A673 (cell line): Measurements from ENCODE around the gene PPIC. TPM values are rescaled to one million over a fixed set of nuclear protein-coding genes. Genes with fewer than 3 reads are reported as not detected.

Source experiments
- BruUV-seq: library from RNA; stranded (reverse); fragments of 400-500 nt; replicated peaks from 2 replicates; lab custom pipeline; 2021; lab: Mats Ljungman, UMichigan
- CTCF ChIA-PET: fragments of 300-600 bp; sonication (Branson Sonifier 250); formaldehyde crosslinking; loops from one replicate; lab custom pipeline; 2022; ENCODE audit warnings: antibody characterized with exemption; lab: Charles Lee
- POLR2A ChIA-PET: fragments of 300-600 bp; sonication (Branson Sonifier 250); formaldehyde crosslinking; loops from one replicate; lab custom pipeline; 2022; ENCODE audit warnings: antibody characterized with exemption; ENCODE audit not compliant: low non-redundant PET; lab: Charles Lee
- DNase-seq: peaks from one replicate; pipeline ENCODE4 v3.0.0-alpha.2; 2015; ENCODE audit warnings: low spot score
- H3K27ac ChIP-seq: fragments of 200-600 bp; sonication (generic); 2 replicates; pipeline ENCODE4 v1.5.1; 2016; ENCODE audit warnings: mixed run types, low read depth, mild to moderate bottlenecking, mixed read lengths, antibody characterized with exemption, low read length; ENCODE audit not compliant: poor library complexity, severe bottlenecking
- H3K27me3 ChIP-seq: fragments of 200-600 bp; sonication (generic); replicated peaks from 2 replicates; pipeline ENCODE4 v1.6.1; 2017; ENCODE audit warnings: mixed run types, low read depth, mild to moderate bottlenecking, mixed read lengths, antibody characterized with exemption, low read length; ENCODE audit not compliant: insufficient read depth, poor library complexity
- H3K36me3 ChIP-seq: fragments of 200-600 bp; sonication (generic); 2 replicates; pipeline ENCODE4 v1.6.1; 2016; ENCODE audit warnings: mixed run types, mild to moderate bottlenecking, mixed read lengths, antibody characterized with exemption, low read length; ENCODE audit not compliant: insufficient read depth, poor library complexity, severe bottlenecking
- H3K4me1 ChIP-seq: fragments of 200-600 bp; sonication (generic); 2 replicates; pipeline ENCODE4 v1.6.1; 2017; ENCODE audit warnings: mixed run types, mild to moderate bottlenecking, mixed read lengths, antibody characterized with exemption, low read length; ENCODE audit not compliant: insufficient read depth, poor library complexity, severe bottlenecking
- H3K4me3 ChIP-seq: fragments of 200-600 bp; sonication (generic); 2 replicates; pipeline ENCODE4 v1.5.1; 2016; ENCODE audit warnings: low read depth, mixed run types, mild to moderate bottlenecking, mixed read lengths, low read length; ENCODE audit not compliant: poor library complexity, severe bottlenecking
- H3K9me3 ChIP-seq: fragments of 200-600 bp; sonication (generic); 2 replicates; pipeline ENCODE4 v1.6.1; 2016; ENCODE audit warnings: mixed run types, low read depth, mild to moderate bottlenecking, mixed read lengths, antibody characterized with exemption, low read length; ENCODE audit not compliant: poor library complexity, severe bottlenecking
- EZH2 ChIP-seq: fragments of 200-600 bp; sonication (generic); IDR thresholded peaks from 2 replicates; pipeline ENCODE4 v1.6.1; 2017; ENCODE audit warnings: borderline replicate concordance, low read depth, mild to moderate bottlenecking, mixed read lengths, antibody characterized with exemption, low read length; ENCODE audit not compliant: poor library complexity, severe bottlenecking
- intact Hi-C: fragments of 100-400 bp; cut with micrococcal nuclease; formaldehyde crosslinking; loops from one replicate; pipeline ENCODE4 v1.10.0; 2022; ENCODE audit not compliant: unreplicated experiment
- total RNA-seq: library from RNA; stranded (reverse); gene quantifications from 2 replicates; pipeline ENCODE4 v1.2.3, GENCODE V29; 2021
- TF ChIP-seq, protein P1 (sequence below): fragments of 300-800, 200-600 bp; sonication (generic); conservative IDR thresholded peaks from 2 replicates; pipeline ENCODE4 v1.5.1; 2017; ENCODE audit warnings: low read depth, mild to moderate bottlenecking, antibody characterized with exemption, low read length, moderate library complexity, mixed read lengths

The PPIC gene
- total RNA-seq, 1 experiment from 2014 or later: not detected

DNA sequence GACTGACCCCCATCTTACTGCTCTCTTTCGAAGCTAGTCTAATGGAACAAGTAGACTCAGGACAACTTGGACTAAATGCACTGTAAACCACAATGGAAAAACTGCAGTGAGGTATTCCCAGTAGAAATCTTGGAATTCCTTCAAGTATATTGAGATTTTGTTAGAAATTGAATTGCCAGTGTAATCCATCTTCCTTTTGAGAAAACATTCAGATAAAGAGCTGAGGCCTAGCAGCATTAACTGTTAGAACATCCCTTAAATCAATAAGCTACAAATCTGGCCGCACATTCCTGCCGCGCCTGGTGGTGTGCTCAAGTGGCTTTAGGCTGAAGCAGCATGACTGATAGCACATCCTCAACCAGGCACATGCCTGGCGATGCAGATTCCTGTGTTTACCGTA, 29.3 kb downstream of the PPIC start:
- POLR2A ChIA-PET: interaction anchor here (0.5 kb wide), 1 partner anchor 303 kb away, joined by 3 read pairs; no protein-coding TSS in a partner anchor
- no peaks in the 10 kb centered on the region for H3K4me1 ChIP-seq
- no peaks in the 10 kb centered on the region for H3K9me3 ChIP-seq
- no peak for DNase-seq
- intact Hi-C loops: no loop called here
- TF ChIP-seq EZH2: no peak
- TF ChIP-seq, protein P1, sequence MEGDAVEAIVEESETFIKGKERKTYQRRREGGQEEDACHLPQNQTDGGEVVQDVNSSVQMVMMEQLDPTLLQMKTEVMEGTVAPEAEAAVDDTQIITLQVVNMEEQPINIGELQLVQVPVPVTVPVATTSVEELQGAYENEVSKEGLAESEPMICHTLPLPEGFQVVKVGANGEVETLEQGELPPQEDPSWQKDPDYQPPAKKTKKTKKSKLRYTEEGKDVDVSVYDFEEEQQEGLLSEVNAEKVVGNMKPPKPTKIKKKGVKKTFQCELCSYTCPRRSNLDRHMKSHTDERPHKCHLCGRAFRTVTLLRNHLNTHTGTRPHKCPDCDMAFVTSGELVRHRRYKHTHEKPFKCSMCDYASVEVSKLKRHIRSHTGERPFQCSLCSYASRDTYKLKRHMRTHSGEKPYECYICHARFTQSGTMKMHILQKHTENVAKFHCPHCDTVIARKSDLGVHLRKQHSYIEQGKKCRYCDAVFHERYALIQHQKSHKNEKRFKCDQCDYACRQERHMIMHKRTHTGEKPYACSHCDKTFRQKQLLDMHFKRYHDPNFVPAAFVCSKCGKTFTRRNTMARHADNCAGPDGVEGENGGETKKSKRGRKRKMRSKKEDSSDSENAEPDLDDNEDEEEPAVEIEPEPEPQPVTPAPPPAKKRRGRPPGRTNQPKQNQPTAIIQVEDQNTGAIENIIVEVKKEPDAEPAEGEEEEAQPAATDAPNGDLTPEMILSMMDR: no peak
- no peak overlapping the region for H3K27ac ChIP-seq
- no peak overlapping the region for H3K4me3 ChIP-seq
- CTCF ChIA-PET: no interaction called here
- no TSS peak for BruUV-seq
- H3K36me3 ChIP-seq: no peaks in the 10 kb centered on the region
- H3K27me3 ChIP-seq: no peaks in the 10 kb centered on the region

DNA sequence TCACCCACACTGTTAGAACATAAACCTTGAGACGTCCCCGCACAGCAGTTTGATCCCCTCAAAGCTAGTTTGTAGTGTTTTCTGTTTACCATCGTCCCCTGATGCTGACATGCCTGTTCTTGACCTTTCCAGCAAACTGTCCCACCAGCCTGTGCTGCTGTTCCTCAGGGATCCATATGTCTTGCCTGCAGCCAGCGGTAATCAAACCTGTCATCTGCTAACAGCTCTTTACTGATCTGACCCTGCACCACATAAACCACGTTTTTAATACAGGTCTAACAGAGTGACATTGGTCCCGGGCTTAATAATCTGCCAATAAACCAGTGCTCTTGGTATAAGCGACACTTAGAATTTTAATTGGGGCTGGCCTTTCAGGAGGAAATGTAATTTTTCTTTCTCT, 34.7 kb downstream of the PPIC start:
- BruUV-seq: no TSS peak
- no peak overlapping the region for H3K4me3 ChIP-seq
- H3K9me3 ChIP-seq: no peaks in the 10 kb centered on the region
- POLR2A ChIA-PET: no interaction called here
- no peak overlapping the region for H3K27ac ChIP-seq
- H3K4me1 ChIP-seq: peaks cover 7% of the 10 kb centered on the region
- no peaks in the 10 kb centered on the region for H3K27me3 ChIP-seq
- TF ChIP-seq, protein P1: no peak
- no peak for TF ChIP-seq EZH2
- DNase-seq: no peak
- no peaks in the 10 kb centered on the region for H3K36me3 ChIP-seq
- intact Hi-C loops: no loop called here
- CTCF ChIA-PET: no interaction called here

DNA sequence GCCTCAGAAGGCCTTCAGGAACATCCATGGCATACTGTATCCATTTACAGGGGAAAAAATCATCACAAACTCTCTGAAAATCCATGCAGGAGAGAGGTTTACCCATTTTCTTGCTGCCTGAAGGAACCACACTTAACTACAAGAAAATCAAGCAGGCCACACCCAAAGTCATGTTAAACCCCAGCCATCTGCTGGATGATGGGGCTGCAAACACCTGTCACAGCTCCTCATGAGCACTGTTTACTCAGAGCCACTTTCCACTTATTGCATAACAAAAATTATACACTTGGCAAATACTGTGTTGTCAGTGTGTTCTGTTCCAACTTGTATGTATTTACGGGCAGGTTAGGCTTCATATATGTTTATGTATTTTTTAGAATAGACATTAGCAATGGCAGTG, 35.8 kb downstream of the PPIC start:
- intact Hi-C loops: no loop called here
- POLR2A ChIA-PET: no interaction called here

More for the DNA sequence above, 35.8 kb downstream of the PPIC start:
- DNase-seq: no peak
- Histone ChIP-seq H3K4me1 (peaks cover 7% of the 10 kb centered on the region), H3K9me3 (no peaks in the 10 kb centered on the region), H3K27me3 (no peaks in the 10 kb centered on the region), H3K4me3 (no peak overlapping the region), H3K27ac (no peak overlapping the region), H3K36me3 (no peaks in the 10 kb centered on the region)
- no TSS peak for BruUV-seq
- TF ChIP-seq, protein P1: no peak
- TF ChIP-seq EZH2: no peak
- CTCF ChIA-PET: no interaction called here
